GM19240 (cell line): Measurements from ENCODE around the gene UBE2A.

ENCODE experiments used
- DNase-seq: peaks from one replicate; pipeline ENCODE4 v3.0.0; 2011; ENCODE audit warnings: low spot score; ENCODE audit not compliant: insufficient read length

UBE2A gene

DNA sequence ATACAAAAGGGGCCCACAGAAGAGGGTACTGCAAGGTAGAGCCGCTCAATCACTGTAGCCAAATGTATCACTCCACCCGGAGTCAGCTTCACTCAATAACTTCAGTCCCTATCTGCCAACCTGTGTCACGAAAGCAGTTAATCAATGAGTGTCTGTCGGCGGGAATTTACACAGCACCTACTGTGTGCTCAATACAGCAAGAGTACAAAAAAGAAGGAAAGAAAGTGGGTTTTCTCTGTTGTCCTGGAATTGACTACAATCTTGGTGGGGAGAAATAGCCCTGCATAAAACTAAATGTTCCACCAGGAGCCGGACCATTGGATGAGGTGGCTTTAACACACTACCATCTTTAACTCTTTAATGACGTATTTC, 32.6 kb downstream of the UBE2A start:
- no peak for DNase-seq

DNA sequence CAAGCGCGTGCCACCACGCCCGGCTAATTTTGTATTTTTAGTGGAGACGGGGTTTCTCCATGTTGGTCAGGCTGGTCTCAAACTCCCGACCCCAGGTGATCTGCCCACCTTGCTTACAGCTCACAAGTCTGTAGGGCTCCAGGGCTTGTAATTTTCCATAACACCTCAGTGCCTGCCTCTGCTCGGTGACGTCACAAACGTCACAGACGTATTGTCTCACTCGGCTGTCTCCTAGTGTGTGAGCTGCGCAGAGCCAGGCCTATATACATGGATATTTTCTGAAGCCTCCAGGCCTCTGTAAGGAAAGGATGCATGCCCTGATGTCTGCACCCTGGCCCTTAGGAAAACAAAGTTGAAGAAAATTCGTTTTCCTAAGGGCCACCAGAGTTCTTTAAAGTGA, 40.4 kb downstream of the UBE2A start:
- DNase-seq, result no peak

DNA sequence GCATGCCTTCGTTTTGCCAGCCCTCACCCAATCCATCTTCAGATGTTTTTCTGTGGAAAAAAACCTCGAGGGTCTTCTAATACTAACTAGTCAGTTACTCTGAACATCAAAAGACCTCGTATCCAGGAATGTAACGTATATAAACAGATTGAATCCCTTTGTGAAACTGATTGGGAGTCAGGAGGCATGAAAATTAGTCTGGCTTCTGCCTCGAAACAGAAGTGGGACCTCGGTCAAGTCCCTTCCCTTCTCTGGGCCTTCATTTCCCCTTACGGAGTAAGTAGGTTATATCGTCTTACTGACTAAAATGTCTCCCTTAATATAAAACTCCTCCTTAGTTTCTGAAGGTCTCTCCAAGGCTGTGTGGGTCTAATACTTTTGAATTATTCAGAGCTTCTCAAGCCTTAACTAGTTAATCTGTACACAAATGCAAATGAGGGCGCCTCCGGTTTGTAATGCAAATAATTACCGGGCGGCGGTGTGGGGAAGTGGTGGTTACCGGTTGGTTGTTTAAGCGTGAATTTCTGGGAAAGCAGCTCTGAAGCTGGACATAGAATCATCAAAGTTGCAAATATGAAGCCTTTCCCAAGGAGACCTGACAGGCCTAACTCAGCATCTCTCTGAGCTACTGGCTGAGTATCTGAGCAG, 43.3 kb downstream of the UBE2A start:
- DNase-seq, result no peak

DNA sequence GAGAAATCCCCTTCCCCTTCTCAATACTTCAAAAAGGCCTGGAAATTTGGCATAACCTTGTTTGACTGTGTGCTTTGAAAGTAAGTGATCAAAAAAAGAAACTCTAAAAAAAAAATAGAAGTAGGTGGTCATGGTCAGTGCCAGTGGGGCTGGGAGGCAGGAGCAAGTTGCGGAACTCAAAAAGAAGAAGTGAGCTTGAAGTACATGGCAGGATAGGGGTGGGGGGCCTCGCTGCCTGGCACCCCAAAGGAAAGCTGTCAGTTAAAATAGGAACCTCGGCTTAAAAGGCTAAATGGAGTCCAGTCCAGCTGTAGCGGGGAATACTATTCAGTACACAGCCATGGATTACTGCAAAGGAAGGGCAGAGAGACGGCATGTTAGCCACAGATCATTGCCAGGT, 44.1 kb downstream of the UBE2A start:
- no peak for DNase-seq

DNA sequence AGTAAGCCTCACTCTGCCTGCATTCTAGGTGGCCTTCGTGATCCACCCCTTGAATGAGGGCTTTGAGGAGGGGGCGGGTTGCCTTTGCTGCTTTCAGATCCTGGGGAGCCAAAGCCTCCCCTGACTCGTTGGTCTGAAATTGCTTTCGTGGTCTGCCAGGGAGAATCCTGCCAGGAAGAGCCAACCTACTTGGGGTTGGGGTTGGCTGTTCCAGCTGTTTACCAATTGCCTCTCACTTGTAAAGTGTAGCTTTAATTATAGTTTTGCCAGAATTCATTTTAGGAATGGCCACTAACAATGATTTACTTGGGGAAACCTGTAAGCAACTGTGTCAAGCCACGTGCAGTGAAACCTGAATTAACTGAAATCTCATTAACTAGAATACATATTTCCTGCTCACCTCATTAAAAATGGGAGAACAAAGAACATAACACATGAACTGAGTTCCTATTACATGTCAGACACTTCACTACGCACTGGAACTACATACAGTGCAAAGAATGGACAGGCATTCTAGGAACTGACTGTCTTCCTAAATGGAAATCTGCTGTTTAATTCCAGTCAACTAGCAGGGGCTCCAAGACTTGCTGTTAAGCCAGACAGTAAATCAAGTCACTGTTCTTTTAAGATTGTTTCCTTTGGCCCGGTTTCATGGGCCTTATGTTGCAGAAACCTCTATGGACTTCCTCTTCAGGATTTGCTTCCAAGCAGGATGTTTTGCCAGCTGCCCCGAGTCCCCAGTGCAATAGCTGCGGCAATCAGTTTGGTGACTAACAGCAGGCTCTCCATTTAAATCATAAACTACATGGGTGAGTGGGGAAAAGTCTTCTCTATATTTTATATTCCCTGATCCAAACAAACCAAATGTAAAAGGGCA, 48.2 kb downstream of the UBE2A start:
- DNase-seq, result no peak

DNA sequence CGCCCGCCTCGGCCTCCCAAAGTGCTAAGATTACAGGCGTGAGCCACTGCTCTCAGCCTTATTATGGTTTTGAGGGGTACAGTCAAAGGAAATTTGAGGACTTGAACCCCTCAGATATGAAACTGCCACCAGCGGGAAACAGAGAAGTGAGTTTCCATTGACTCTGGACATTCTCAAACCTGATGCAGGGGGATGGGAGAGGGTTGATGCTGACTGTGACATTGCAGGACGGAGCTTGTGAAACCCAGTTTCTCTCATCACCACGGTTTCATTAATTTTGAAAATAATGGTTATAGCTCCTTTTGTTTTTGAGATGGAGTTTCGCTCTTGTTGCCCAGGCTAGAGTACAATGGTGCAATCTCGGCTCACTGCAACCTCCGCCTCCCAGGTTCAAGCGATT, 50.1 kb downstream of the UBE2A start:
- DNase-seq, result no peak

DNA sequence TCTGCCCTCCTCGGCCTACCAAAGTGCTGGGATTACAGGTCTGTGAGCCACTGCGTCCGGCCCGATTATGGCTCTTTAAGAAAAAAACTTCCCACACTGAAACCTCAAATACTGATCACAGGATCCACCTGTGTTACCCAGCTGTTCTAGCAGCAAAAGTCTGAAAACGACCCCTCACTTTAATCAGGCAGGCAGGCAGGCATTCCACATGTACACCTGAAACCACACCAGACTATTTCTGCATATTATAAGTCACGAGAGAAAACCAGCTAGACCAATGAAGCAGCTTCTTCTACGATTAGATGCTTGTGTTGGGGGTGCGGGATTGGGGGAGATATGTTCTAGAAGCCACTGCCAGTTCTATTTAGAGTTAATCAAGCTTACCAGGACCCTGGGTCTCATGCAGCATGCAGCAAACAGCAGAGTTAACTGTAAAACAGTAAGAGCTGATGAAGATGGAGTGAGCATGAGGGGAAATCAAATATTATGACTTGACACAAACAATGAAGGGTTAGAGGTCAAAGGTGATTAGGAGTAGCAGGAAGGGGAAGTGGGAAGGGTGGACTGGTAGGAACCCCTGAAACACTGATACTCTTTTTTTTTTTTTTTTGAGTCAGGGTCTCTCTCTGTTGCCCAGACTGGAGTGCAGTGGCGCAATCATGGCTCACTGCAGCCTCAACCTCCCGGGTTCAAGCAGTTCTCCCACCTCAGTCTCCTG, 50.7 kb downstream of the UBE2A start:
- DNase-seq, result no peak

DNA sequence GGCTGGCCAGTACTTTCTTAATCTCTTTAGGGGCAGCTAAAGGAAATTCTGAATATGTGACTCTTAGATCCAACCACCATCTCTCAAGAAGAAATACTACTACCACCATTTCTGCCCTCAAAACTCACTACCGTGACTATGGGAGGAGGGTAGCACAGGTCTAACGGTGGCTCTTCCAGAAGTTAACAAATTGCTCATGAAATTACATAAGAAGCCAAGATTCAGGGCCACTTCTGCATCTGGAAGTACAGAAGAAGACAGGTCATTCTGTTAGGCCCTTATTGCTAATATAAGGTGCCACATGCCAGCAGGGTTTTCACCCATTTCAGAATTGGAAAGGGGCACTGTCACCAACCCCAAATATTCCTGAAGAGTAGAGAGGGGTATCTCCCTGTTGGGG, 51.5 kb downstream of the UBE2A start:
- no peak for DNase-seq
